LNCaP clone FGC (cell line): Measurements from ENCODE around the gene DCUN1D2.

ENCODE experiments used
- DNase-seq: peaks from one replicate; pipeline ENCODE4 v3.0.0-alpha.2; 2011; ENCODE audit warnings: low read depth
- H3K4me3 ChIP-seq: 2 replicates; pipeline ENCODE4 v1.5.1; 2011; ENCODE audit warnings: mild to moderate bottlenecking, low read depth, low read length, control low read depth
- CTCF ChIP-seq: IDR thresholded peaks from 2 replicates; pipeline ENCODE4 v1.5.1; 2012; ENCODE audit warnings: mild to moderate bottlenecking; ENCODE audit not compliant: control insufficient read depth, insufficient read depth; ENCODE audit errors: extremely low read depth

The DCUN1D2 gene

GRCh38 chr13:113483081-113483480 lies 7.4 kb downstream of the DCUN1D2 start:
- no peak for DNase-seq
- no peak overlapping the region for H3K4me3 ChIP-seq
- no peak for TF ChIP-seq CTCF

GRCh38 chr13:113479179-113479578 lies 11.3 kb downstream of the DCUN1D2 start:
- DNase-seq, result no peak
- no peak overlapping the region for H3K4me3 ChIP-seq
- TF ChIP-seq CTCF, result no peak

GRCh38 chr13:113477724-113478123 lies 12.8 kb downstream of the DCUN1D2 start:
- no peak for TF ChIP-seq CTCF
- no peak for DNase-seq
- no peak overlapping the region for H3K4me3 ChIP-seq

GRCh38 chr13:113476811-113477210 lies 13.7 kb downstream of the DCUN1D2 start:
- no peak for TF ChIP-seq CTCF
- DNase-seq, result no peak

GRCh38 chr13:113475911-113476310 lies 14.6 kb downstream of the DCUN1D2 start:
- no peak for DNase-seq
- no peak for TF ChIP-seq CTCF

More at GRCh38 chr13:113476811-113477210, 13.7 kb downstream of the DCUN1D2 start:
- H3K4me3 ChIP-seq, result no peak overlapping the region

GRCh38 chr13:113475280-113475679 lies 15.2 kb downstream of the DCUN1D2 start:
- no peak overlapping the region for H3K4me3 ChIP-seq
- no peak for TF ChIP-seq CTCF
- no peak for DNase-seq

More at GRCh38 chr13:113475911-113476310, 14.6 kb downstream of the DCUN1D2 start:
- no peak overlapping the region for H3K4me3 ChIP-seq

GRCh38 chr13:113474179-113474578 lies 16.3 kb downstream of the DCUN1D2 start:
- TF ChIP-seq CTCF, result no peak
- no peak overlapping the region for H3K4me3 ChIP-seq
- DNase-seq, result no peak
